Measurements from ENCODE around the gene PLXNC1. TPM values are rescaled to one million over a fixed set of nuclear protein-coding genes. Genes with fewer than 3 reads are reported as not detected.

Gene PLXNC1
- total RNA-seq, 6 donors from 2014 or later: 14.1 to 51.3 (median 24.6) TPM

- H3K4me1 ChIP-seq: peaks cover 7 to 17% (median 14%) of the 10 kb centered on the region in 4 donors
- WGBS, 2 donors: 55 to 63% methylated on average over 6 of the region's 6 CpGs
- DNase-seq (no peak), ATAC-seq (ENCODE audit: low FRiP score in 2 of 2) (no peak)
- H3K4me3 ChIP-seq: no peak overlapping the region
- no peaks in the 10 kb centered on the region for H3K27me3 ChIP-seq
- TF ChIP-seq EP300 (IDR thresholded peaks at IDR 0.05) (no peak), POLR2AphosphoS5 (IDR thresholded peaks at IDR 0.05) (no peak), POLR2A (IDR thresholded peaks at IDR 0.05) (no peak)
- TF ChIP-seq, protein P1, sequence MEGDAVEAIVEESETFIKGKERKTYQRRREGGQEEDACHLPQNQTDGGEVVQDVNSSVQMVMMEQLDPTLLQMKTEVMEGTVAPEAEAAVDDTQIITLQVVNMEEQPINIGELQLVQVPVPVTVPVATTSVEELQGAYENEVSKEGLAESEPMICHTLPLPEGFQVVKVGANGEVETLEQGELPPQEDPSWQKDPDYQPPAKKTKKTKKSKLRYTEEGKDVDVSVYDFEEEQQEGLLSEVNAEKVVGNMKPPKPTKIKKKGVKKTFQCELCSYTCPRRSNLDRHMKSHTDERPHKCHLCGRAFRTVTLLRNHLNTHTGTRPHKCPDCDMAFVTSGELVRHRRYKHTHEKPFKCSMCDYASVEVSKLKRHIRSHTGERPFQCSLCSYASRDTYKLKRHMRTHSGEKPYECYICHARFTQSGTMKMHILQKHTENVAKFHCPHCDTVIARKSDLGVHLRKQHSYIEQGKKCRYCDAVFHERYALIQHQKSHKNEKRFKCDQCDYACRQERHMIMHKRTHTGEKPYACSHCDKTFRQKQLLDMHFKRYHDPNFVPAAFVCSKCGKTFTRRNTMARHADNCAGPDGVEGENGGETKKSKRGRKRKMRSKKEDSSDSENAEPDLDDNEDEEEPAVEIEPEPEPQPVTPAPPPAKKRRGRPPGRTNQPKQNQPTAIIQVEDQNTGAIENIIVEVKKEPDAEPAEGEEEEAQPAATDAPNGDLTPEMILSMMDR (IDR thresholded peaks at IDR 0.05): no peak
- H3K9me3 ChIP-seq: no peaks in the 10 kb centered on the region
- no peak overlapping the region for H3K27ac ChIP-seq
- no peaks in the 10 kb centered on the region for H3K36me3 ChIP-seq
Observed at GRCh38 chr12:94271351-94271750, 123.0 kb downstream of the PLXNC1 start.

GRCh38 chr12:94272280-94272679, 123.9 kb downstream of the PLXNC1 start:
- DNase-seq: no peak
- no peak for ATAC-seq (ENCODE audit: low FRiP score in 2 of 2)

DNA sequence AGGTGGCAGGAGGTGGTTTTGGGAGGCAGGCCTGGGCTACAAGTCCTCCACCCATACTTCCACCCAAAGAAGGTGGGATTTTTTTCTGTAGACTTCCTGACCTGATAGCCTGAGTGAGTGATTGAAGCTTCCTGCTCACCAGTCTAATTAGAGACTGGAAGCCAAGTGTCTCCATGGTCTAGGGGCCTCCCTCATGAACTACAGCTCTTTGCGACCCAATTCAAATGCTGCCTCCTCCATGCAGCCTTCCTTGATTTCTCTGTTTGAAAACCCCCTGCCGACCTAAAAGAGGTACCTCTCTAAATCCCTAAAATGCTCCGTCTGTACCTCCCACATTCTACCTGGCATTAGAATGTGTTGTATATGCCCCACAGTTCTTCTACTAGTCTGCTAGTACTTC, 124.9 kb downstream of the PLXNC1 start:
- peaks cover 0 to under 1% (median 0%) of the 10 kb centered on the region in 4 donors for H3K4me1 ChIP-seq
- H3K4me3 ChIP-seq: no peak overlapping the region
- no peak for DNase-seq
- 94 to 98% methylated on average over 3 of the region's 3 CpGs for WGBS, 2 donors
- no peaks in the 10 kb centered on the region for H3K27me3 ChIP-seq
- no peak for TF ChIP-seq POLR2A (IDR thresholded peaks at IDR 0.05)
- TF ChIP-seq, protein P1 (IDR thresholded peaks at IDR 0.05): no peak
- TF ChIP-seq POLR2AphosphoS5 (IDR thresholded peaks at IDR 0.05): no peak
- TF ChIP-seq EP300 (IDR thresholded peaks at IDR 0.05): no peak
- no peak overlapping the region for H3K27ac ChIP-seq
- H3K36me3 ChIP-seq: no peaks in the 10 kb centered on the region
- no peaks in the 10 kb centered on the region for H3K9me3 ChIP-seq
- ATAC-seq (ENCODE audit: low FRiP score in 2 of 2): no peak

More at GRCh38 chr12:94272280-94272679, 123.9 kb downstream of the PLXNC1 start:
- 92 to 93% methylated on average over 5 of the region's 5 CpGs for WGBS, 2 donors
- Histone ChIP-seq H3K4me3 (no peak overlapping the region), H3K4me1 (peaks cover 7 to 9% (median 8%) of the 10 kb centered on the region in 4 donors), H3K27me3 (no peaks in the 10 kb centered on the region), H3K27ac (no peak overlapping the region), H3K9me3 (no peaks in the 10 kb centered on the region), H3K36me3 (no peaks in the 10 kb centered on the region)
- TF ChIP-seq POLR2A (IDR thresholded peaks at IDR 0.05): no peak
- no peak for TF ChIP-seq EP300 (IDR thresholded peaks at IDR 0.05)
- no peak for TF ChIP-seq POLR2AphosphoS5 (IDR thresholded peaks at IDR 0.05)
- TF ChIP-seq, protein P1 (IDR thresholded peaks at IDR 0.05): no peak

DNA sequence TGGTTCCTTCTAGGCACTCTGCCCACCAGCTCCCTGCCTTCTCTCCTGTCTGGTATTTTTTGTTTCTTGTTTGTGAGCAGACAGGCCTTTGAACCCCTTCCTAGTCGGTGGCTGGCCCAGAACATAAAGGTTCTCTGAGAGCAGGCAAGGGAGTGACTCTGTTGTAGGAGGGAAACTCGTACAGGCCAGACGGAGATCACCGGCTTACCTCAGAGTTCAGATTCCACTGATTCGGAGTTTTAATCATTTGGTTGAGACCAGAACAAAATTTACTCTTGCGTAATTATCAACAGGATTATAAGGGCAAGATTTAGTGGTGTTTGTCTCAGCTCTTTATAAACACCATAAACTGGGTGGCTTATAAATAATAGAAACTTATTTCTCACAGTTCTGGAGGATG, 128.3 kb downstream of the PLXNC1 start:
- 92 to 94% methylated on average over 6 of the region's 6 CpGs for WGBS, 2 donors
- TF ChIP-seq POLR2A (IDR thresholded peaks at IDR 0.05) (no peak), EP300 (IDR thresholded peaks at IDR 0.05) (no peak), POLR2AphosphoS5 (IDR thresholded peaks at IDR 0.05) (no peak)
- TF ChIP-seq, protein P1 (IDR thresholded peaks at IDR 0.05): no peak
- DNase-seq (no peak), ATAC-seq (ENCODE audit: low FRiP score in 2 of 2) (no peak)
- H3K27ac ChIP-seq: no peak overlapping the region
- H3K4me3 ChIP-seq: no peak overlapping the region
- no peaks in the 10 kb centered on the region for H3K9me3 ChIP-seq
- no peaks in the 10 kb centered on the region for H3K27me3 ChIP-seq
- H3K4me1 ChIP-seq: peaks cover 0 to 3% (median under 1%) of the 10 kb centered on the region in 4 donors
- H3K36me3 ChIP-seq: peaks cover 0 to 12% (median 3%) of the 10 kb centered on the region in 4 donors

DNA sequence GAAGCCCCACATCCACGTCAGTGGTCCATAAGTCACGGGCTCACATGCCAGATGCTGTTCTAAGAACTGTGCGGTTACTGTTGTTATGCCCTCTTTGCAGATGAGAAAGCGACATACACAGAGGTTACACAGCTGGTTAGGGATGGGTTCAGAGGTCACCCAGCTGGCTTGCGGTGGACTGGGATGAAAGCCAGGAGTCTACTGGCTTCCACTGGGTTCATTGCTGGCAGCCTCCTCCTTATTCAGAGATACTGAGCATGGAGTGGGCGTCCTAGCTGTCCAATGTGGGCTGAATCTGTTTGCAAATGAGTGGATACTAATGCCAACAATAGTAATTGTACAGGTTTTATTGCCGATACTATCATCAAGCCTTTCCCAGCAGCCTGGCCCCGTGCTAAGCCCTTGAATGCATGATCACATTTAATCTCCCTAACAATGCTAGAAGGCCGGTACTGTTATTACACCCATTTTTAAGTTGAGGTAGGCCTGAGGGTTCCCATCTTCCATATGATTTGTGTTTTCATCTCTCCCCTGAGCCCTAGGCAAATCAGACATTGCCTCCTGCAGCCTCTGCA, 129.1 kb downstream of the PLXNC1 start:
- Histone ChIP-seq H3K4me1 (peaks cover 4 to 11% (median 7%) of the 10 kb centered on the region in 4 donors), H3K4me3 (no peak overlapping the region), H3K27ac (no peak overlapping the region), H3K27me3 (no peaks in the 10 kb centered on the region), H3K36me3 (peaks cover 0 to 12% (median 3%) of the 10 kb centered on the region in 4 donors), H3K9me3 (no peaks in the 10 kb centered on the region)
- WGBS, 2 donors: 92 to 93% methylated on average over 9 of the region's 9 CpGs
- DNase-seq (no peak), ATAC-seq (ENCODE audit: low FRiP score in 2 of 2) (peak in 1 of 2 donors; percentile 46)
- TF ChIP-seq POLR2A (IDR thresholded peaks at IDR 0.05) (no peak), POLR2AphosphoS5 (IDR thresholded peaks at IDR 0.05) (no peak)
- TF ChIP-seq, protein P1 (IDR thresholded peaks at IDR 0.05): no peak

All from upper lobe of left lung (tissue), 6 donors.